SIG-M5 treated with dmso at 0.1 percent for 504 hours (cell line): ENCODE measurements around the gene CD55.

Experiments used
- DNase-seq: peaks from one replicate; lab custom pipeline; 2025; ENCODE audit not compliant: unreplicated experiment; lab: John Stamatoyannopoulos, UW

CD55 gene

GRCh38 chr1:207328004-207328403, 6.5 kb downstream of the CD55 start:
- no peak for DNase-seq

GRCh38 chr1:207328908-207329440, 7.5 kb downstream of the CD55 start:
- DNase-seq = no peak

DNA sequence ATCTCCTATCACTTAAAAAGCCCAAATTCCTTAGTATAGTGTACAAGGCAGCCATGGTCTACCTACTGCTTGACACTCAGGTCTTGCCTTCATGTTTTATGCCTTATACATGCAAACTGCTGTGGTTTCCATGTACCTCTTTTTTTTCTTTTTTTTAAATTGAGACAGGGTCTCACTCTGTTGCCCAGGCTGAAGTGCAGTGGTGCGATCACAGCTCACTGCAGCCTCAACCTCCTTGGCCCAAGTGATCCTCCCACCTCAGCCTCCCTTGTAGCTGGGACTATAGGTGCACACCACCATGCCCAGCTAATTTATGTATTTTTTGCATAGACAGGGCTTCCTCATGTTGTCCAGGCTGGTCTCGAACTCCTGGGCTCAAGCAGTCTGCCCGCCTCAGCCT, 8.0 kb downstream of the CD55 start:
- no peak for DNase-seq

DNA sequence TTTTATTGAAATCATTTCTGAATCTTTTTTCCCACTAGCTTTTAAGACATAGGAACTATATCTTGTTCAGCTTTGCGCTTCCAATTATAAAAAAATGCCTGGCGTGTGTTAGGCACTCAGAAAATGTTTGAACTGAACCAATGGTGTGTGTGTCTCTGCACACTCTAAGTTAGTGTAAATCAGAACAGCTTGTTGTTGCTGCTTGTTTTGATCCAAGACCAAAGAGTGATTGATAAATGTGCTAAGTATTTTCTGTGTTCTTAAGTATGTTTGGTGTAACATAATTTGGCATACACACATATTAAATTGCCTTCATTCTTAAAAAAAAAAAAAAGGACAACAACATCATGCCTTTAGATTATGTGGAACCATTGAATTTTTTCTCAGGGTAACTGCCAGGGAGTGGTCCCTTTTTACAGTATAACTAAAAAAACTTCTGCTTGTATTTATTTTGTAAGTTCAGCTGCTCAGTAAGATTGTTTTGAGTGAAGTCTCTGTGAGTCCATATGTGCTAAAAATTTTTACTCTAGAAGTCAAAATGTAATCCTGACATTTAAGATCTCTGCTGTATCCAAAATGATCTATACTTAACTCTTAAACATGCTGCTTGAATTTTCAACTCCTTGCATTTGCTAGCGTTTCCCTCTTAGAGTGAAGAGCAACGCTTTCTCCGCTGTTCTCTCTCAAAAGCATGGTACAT, 8.7 kb downstream of the CD55 start:
- no peak for DNase-seq

- peak; percentile 35 for DNase-seq
These were observed 10.2 kb downstream of the CD55 start for GRCh38 chr1:207331354-207332313.

GRCh38 chr1:207333009-207333600, 11.6 kb downstream of the CD55 start:
- no peak for DNase-seq

DNA sequence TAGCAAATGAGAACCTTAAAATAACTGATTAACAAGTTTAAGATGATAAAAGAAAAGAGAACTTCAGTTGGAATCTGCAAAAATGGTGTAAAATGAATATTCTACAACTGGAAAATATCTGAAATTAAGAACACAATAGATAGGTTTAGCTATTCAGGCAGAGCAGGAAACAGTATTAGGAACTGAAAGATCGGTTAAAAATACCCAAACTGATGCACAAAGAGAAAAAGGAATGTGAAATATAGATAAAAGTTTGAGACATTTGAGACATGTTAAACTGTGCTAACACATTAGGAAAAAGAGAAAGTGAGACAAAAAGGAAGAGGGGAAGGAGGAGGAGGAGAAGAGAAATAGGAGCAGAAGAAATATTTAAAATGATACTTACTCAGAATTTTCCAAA, 12.1 kb downstream of the CD55 start:
- DNase-seq = no peak

GRCh38 chr1:207334337-207334736, 12.9 kb downstream of the CD55 start:
- DNase-seq = no peak

- no peak for DNase-seq
These were observed 13.7 kb downstream of the CD55 start for GRCh38 chr1:207335138-207335537.

- DNase-seq = peak; percentile 98
These were observed 14.4 kb downstream of the CD55 start for GRCh38 chr1:207335695-207336363.

- peak; percentile 34 for DNase-seq
These were observed 15.3 kb downstream of the CD55 start for GRCh38 chr1:207336559-207337467.

- DNase-seq = no peak
These were observed 20.9 kb downstream of the CD55 start for GRCh38 chr1:207342332-207342731.

GRCh38 chr1:207343675-207344074, 22.2 kb downstream of the CD55 start:
- no peak for DNase-seq

DNA sequence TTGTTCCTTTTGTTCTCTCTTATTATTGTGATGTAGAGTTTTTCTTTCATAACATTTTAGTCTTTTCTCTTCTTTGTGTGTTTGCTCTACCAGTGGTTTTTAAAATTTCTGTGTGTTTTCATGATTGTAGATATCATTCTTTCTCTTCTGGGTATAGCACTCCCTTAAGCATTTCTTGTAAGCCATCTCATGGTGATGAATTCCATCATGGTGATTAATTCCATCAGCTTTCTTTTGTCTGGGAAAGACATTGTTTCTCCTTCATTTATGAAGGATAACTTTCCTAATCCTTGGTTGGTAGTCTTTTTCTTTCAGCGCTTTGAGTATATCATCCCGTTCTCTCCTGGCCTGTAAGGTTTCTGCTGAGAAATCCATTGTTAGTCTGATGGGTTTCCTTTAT, 22.7 kb downstream of the CD55 start:
- DNase-seq = no peak

DNA sequence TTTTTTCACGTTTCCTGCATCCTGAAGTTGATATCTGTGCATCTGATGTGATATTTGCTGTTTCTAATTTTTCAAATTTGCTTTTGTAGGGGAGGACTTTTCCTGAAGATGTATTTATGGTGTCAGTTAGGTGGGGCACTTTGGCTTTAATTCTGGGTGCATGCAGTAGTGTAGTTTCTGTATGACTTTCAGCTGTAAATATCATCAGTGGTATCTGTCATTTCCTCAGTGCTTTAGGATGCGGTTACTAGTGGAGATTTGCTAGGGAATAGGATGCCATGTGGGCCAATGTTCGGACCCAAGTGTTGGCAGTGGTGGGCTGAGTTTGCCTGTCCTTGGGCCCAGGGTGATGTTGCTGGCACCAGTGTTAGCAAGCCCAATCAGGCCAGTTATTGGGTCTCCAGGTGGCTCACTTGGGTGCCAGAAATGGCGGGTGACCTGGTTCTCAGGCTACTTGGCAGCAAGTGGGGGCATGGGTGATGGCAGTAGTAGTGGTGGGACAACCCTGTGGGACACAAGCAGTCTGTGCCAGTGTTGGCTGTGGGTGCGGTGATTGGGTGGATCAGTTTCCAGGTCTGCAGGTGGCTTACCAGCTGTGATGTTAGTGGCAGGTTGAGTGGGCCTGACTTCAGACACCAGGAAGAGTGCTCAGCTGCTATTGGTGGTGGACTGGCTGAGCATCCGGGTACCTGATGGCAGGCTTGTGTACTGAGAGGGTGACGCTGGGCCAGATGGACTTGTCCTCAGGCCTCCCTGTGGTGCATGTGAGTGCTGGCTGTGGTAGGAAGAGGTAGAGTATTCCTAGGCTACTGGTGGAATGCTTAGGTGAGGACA, 24.4 kb downstream of the CD55 start:
- DNase-seq = no peak

- no peak for DNase-seq
These were observed 25.0 kb downstream of the CD55 start for GRCh38 chr1:207346513-207346912.

DNA sequence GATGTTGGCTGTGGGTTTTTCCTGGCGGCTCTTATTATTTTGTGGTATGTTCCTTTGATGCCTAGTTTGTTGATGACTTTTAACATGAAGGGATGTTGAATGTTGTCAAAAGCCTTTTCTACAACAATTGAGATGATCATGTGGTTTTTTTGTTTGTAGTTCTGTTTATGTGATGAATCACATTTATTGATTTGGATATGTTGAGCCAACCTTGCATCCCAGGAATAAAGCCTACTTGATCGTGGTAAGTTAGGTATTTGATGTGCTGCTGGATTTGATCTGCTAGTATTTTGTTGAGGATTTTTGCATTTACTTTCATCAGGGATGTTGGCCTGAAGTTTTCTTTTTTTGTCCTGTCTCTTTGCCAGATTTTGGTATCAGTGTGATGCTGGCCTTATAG, 28.5 kb downstream of the CD55 start:
- DNase-seq = no peak

GRCh38 chr1:207352554-207352953, 31.1 kb downstream of the CD55 start:
- DNase-seq = no peak

- no peak for DNase-seq
These were observed 33.6 kb downstream of the CD55 start for GRCh38 chr1:207355060-207355459.
